ENCODE data around the gene TACC2.

GRCh38 chr10:122087436-122087835, 98.5 kb downstream of the TACC2 start:
- TF ChIP-seq CTCF (conservative IDR thresholded peaks at IDR 0.05; ENCODE audit: low read length) (no peak), EZH2phosphoT487 (IDR thresholded peaks at IDR 0.05; ENCODE audit: borderline replicate concordance, low read depth, low read length) (no peak)

Measured in OCI-LY7 (cell line).